CD4-positive, alpha-beta T cell (primary cell): Measurements from ENCODE around the gene SLC5A6. TPM values are rescaled to one million over a fixed set of nuclear protein-coding genes. Genes with fewer than 3 reads are reported as not detected.

Experiments
- ATAC-seq: fragments of 200-7000 bp; cut with Tn5 transposase; one replicate; pipeline ENCODE4 v1.10.0; 2022; ENCODE audit warnings: mild to moderate bottlenecking; ENCODE audit not compliant: poor library complexity
- CTCF ChIA-PET: fragments of 350-600 bp; sonication (Branson Sonifier 250); formaldehyde crosslinking; loops from one replicate; lab custom pipeline; 2021; ENCODE audit warnings: antibody characterized with exemption, inconsistent platforms; lab: Charles Lee
- POLR2A ChIA-PET: fragments of 350-600 bp; sonication (Branson Sonifier 250); formaldehyde crosslinking; loops from one replicate; lab custom pipeline; 2021; ENCODE audit warnings: antibody characterized with exemption, inconsistent platforms; lab: Charles Lee
- DNase-seq, 14 experiments: peaks; one replicate each; pipeline ENCODE4 v3.0.0-alpha.2; 2013 to 2020; ENCODE audit warnings: mixed read lengths in 2 of 14
- H3K27ac ChIP-seq, 2 donors: one replicate each; pipeline versions ENCODE4 v1.5.1 to v1.7.0; 2013; ENCODE audit warnings: low read length in 2 of 2, low read depth in 1 of 2, mild to moderate bottlenecking in 1 of 2
- H3K27me3 ChIP-seq, 2 experiments: 1 replicate in 1 of 2; 2 replicates in 1 of 2; pipeline versions ENCODE4 v1.6.1 to v1.7.0; 2013; ENCODE audit warnings: low read length in 2 of 2, control low read depth in 1 of 2, mild to moderate bottlenecking in 1 of 2, moderate library complexity in 1 of 2; ENCODE audit not compliant: insufficient read depth in 2 of 2, control insufficient read depth in 1 of 2
- H3K36me3 ChIP-seq: one replicate; pipeline ENCODE4 v1.6.1; 2013; ENCODE audit warnings: low read length, control low read depth; ENCODE audit not compliant: insufficient read depth
- H3K4me1 ChIP-seq: one replicate; pipeline ENCODE4 v1.6.1; 2013; ENCODE audit warnings: low read length, control low read depth; ENCODE audit not compliant: insufficient read depth
- H3K4me3 ChIP-seq: one replicate; pipeline ENCODE4 v1.5.1; 2013; ENCODE audit warnings: mild to moderate bottlenecking, low read length, moderate library complexity
- H3K9me3 ChIP-seq, 2 experiments: 1 replicate in 1 of 2; 2 replicates in 1 of 2; pipeline versions ENCODE4 v1.6.1 to v1.7.0; 2013; ENCODE audit warnings: low read length in 2 of 2, mild to moderate bottlenecking in 2 of 2, control low read depth in 1 of 2, moderate library complexity in 1 of 2; ENCODE audit not compliant: control insufficient read depth in 1 of 2, insufficient read depth in 1 of 2
- H3K27ac Mint-ChIP-seq: one replicate; pipeline ENCODE4 v1.8.0; 2020; ENCODE audit warnings: mixed read lengths
- H3K27me3 Mint-ChIP-seq: one replicate; pipeline ENCODE4 v1.8.0; 2021; ENCODE audit warnings: mixed read lengths
- H3K36me3 Mint-ChIP-seq: one replicate; pipeline ENCODE4 v1.8.0; 2021; ENCODE audit warnings: low read depth, mixed read lengths
- H3K4me1 Mint-ChIP-seq: one replicate; pipeline ENCODE4 v1.8.0; 2021; ENCODE audit warnings: low read depth, mixed read lengths
- H3K4me3 Mint-ChIP-seq: one replicate; pipeline ENCODE4 v1.8.0; 2020; ENCODE audit warnings: mild to moderate bottlenecking, mixed read lengths
- H3K9me3 Mint-ChIP-seq: one replicate; pipeline ENCODE4 v1.8.0; 2020; ENCODE audit warnings: mixed read lengths
- CTCF ChIP-seq: fragments of 200-600 bp; IDR thresholded peaks from one replicate; pipeline ENCODE4 v1.8.0; 2022; ENCODE audit warnings: antibody characterized with exemption, mild to moderate bottlenecking
- intact Hi-C, 2 experiments: fragments of 100-400 bp; cut with DNase I in 1 of 2; cut with micrococcal nuclease in 1 of 2; formaldehyde crosslinking; loops; one replicate each; pipeline versions ENCODE4 v1.15.1 to v1.9.0; 2023 to 2025; cut with DNase I, micrococcal nuclease
- total RNA-seq, 174 experiments: library from RNA in 2 of 174; stranded (reverse) in 2 of 174; gene quantifications; one replicate each; pipeline ENCODE4 v1.2.3 and lab custom pipeline; 2021 to 2026

Gene SLC5A6
- total RNA-seq, 2 experiments from 2014 or later: 196 to 207 TPM

- no peaks in the 10 kb centered on the region for H3K9me3 ChIP-seq
- no peak overlapping the region for H3K27ac ChIP-seq
- peaks cover 63% of the 10 kb centered on the region for H3K36me3 ChIP-seq
- H3K9me3 Mint-ChIP-seq: no peaks in the 10 kb centered on the region
- H3K4me3 Mint-ChIP-seq: no peak overlapping the region
- H3K4me1 ChIP-seq: peaks cover 10% of the 10 kb centered on the region
- intact Hi-C loops: no loop called here
- TF ChIP-seq CTCF: no peak
- CTCF ChIA-PET: no interaction called here
- H3K27me3 Mint-ChIP-seq: no peaks in the 10 kb centered on the region
- ATAC-seq (no peak), DNase-seq (no peak)
- POLR2A ChIA-PET: no interaction called here
- peak overlapping the region; percentile 4 for H3K27ac Mint-ChIP-seq
- peaks cover 98% of the 10 kb centered on the region for H3K36me3 Mint-ChIP-seq
- no peak overlapping the region for H3K4me3 ChIP-seq
- peaks cover 11% of the 10 kb centered on the region for H3K4me1 Mint-ChIP-seq
- H3K27me3 ChIP-seq: no peaks in the 10 kb centered on the region
These were observed 6.9 kb downstream of the SLC5A6 start for GRCh38 chr2:27205206-27205605.

DNA sequence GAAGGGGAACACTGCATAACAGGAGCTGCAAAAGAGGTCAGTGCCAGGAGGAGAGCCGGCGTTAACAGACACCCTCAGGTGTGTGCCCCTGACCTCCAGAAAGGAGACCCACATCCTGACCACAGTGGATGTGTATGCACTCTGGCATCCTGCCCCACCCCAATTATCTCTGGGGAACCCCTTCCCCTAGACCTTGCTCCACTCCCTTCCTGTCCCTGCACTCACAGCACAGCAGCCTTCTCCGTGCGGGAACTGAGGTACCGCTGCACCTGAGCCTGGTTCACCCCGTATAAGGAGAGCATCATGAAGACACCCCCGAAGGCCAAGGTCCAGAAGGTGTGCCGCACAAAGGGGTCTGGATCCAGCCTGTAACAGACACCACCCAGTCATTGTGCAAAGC, 7.5 kb downstream of the SLC5A6 start:
- Mint-ChIP-seq H3K27me3 (no peaks in the 10 kb centered on the region), H3K4me3 (no peak overlapping the region), H3K4me1 (peaks cover 5% of the 10 kb centered on the region), H3K27ac (no peak overlapping the region), H3K36me3 (peaks cover 99% of the 10 kb centered on the region), H3K9me3 (no peaks in the 10 kb centered on the region)
- POLR2A ChIA-PET: no interaction called here
- no peak overlapping the region for H3K27ac ChIP-seq
- ATAC-seq (no peak), DNase-seq (peak in 1 of 14 experiments; percentile 18)
- CTCF ChIA-PET: no interaction called here
- TF ChIP-seq CTCF: no peak
- H3K36me3 ChIP-seq: peaks cover 66% of the 10 kb centered on the region
- no peak overlapping the region for H3K4me3 ChIP-seq
- intact Hi-C loops: no loop called here
- no peaks in the 10 kb centered on the region for H3K9me3 ChIP-seq
- peaks cover 10% of the 10 kb centered on the region for H3K4me1 ChIP-seq
- no peaks in the 10 kb centered on the region for H3K27me3 ChIP-seq

- Histone ChIP-seq H3K36me3 (peaks cover 66% of the 10 kb centered on the region), H3K4me3 (no peak overlapping the region), H3K9me3 (no peaks in the 10 kb centered on the region), H3K27me3 (no peaks in the 10 kb centered on the region), H3K4me1 (peaks cover 10% of the 10 kb centered on the region), H3K27ac (no peak overlapping the region)
- H3K4me3 Mint-ChIP-seq: no peak overlapping the region
- ATAC-seq: no peak
- intact Hi-C loops: no loop called here
- H3K4me1 Mint-ChIP-seq: no peaks in the 10 kb centered on the region
- no peak for DNase-seq
- H3K27me3 Mint-ChIP-seq: no peaks in the 10 kb centered on the region
- no peak for TF ChIP-seq CTCF
- H3K9me3 Mint-ChIP-seq: no peaks in the 10 kb centered on the region
- ChIA-PET CTCF (no interaction called here), POLR2A (no interaction called here)
- no peak overlapping the region for H3K27ac Mint-ChIP-seq
- H3K36me3 Mint-ChIP-seq: peaks cover 99% of the 10 kb centered on the region
These were observed 8.3 kb downstream of the SLC5A6 start for GRCh38 chr2:27203741-27204140.
